ENCODE results near the gene NME7. TPM values are rescaled to one million over a fixed set of nuclear protein-coding genes. Genes with fewer than 3 reads are reported as not detected.

Gene NME7
- total and polyA plus RNA-seq, 2 experiments from 2014 or later = 39.1 to 48.5 TPM

DNA sequence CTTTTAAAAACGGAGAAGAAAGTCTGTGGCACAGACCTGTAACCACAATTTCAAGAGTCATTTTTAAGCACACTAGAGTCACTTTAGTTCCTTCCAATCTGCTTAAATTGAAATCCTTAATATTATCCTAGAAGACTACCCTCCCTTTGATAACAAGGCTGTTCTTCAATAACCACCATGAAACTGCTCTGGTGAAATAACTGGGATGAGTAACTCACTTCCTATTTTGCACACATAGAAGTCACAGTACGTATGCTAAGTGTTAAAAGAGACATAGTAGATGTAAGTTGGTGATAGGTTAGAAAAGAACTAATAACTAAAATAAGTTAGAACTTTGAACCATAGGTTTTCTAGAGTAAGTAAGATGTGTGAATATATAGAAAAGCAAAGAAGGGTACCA lies 107.8 kb downstream of the NME7 start:
- Histone ChIP-seq H3K4me3 (no peak overlapping the region), H2AFZ (no peak overlapping the region), H3K9me2 (ENCODE audit: insufficient read depth) (peaks cover 22% of the 10 kb centered on the region; the same call in 1 of the 2 replicates), H3K79me2 (replicated peaks; ENCODE audit: insufficient read depth) (no peaks in the 10 kb centered on the region), H3K36me3 (ENCODE audit: insufficient read depth) (0 out of 2 replicates have a peak, but pooled peaks cover 4% of the 10 kb centered on the region), H3K27me3 (ENCODE audit: insufficient read depth) (no peaks in the 10 kb centered on the region), H4K20me1 (replicated peaks; ENCODE audit: insufficient read depth) (no peaks in the 10 kb centered on the region), H3K4me2 (no peak overlapping the region), H3K4me1 (ENCODE audit: insufficient read depth) (no peaks in the 10 kb centered on the region), H3K27ac (ENCODE audit: low read depth) (no peak overlapping the region), H3F3A (replicated peaks; ENCODE audit: low read depth) (no peaks in the 10 kb centered on the region)
- DNase-seq (ENCODE audit: low spot score) = no peak
- Mint-ChIP-seq H3K4me3 (no peak overlapping the region), H3K27me3 (ENCODE audit: insufficient read depth, low read depth, poor library complexity) (no peaks in the 10 kb centered on the region), H3K27ac (no peak overlapping the region), H3K36me3 (ENCODE audit: low read depth) (peaks cover 19% of the 10 kb centered on the region), H3K4me1 (no peaks in the 10 kb centered on the region; the same call in 2 of the 3 replicates), H3K9me3 (peaks cover 19% of the 10 kb centered on the region)
- TF ChIP-seq POLR2AphosphoS5 (IDR thresholded peaks at IDR 0.05; ENCODE audit: low read depth) (no peak), NANOG (IDR thresholded peaks at IDR 0.05; ENCODE audit: borderline replicate concordance) (no peak), ZNF114 (CRISPR knock-in tag; IDR thresholded peaks at IDR 0.05) (no peak), ZNF331 (CRISPR knock-in tag; IDR thresholded peaks at IDR 0.05; ENCODE audit: low read depth) (no peak)
- TF ChIP-seq, protein P1, sequence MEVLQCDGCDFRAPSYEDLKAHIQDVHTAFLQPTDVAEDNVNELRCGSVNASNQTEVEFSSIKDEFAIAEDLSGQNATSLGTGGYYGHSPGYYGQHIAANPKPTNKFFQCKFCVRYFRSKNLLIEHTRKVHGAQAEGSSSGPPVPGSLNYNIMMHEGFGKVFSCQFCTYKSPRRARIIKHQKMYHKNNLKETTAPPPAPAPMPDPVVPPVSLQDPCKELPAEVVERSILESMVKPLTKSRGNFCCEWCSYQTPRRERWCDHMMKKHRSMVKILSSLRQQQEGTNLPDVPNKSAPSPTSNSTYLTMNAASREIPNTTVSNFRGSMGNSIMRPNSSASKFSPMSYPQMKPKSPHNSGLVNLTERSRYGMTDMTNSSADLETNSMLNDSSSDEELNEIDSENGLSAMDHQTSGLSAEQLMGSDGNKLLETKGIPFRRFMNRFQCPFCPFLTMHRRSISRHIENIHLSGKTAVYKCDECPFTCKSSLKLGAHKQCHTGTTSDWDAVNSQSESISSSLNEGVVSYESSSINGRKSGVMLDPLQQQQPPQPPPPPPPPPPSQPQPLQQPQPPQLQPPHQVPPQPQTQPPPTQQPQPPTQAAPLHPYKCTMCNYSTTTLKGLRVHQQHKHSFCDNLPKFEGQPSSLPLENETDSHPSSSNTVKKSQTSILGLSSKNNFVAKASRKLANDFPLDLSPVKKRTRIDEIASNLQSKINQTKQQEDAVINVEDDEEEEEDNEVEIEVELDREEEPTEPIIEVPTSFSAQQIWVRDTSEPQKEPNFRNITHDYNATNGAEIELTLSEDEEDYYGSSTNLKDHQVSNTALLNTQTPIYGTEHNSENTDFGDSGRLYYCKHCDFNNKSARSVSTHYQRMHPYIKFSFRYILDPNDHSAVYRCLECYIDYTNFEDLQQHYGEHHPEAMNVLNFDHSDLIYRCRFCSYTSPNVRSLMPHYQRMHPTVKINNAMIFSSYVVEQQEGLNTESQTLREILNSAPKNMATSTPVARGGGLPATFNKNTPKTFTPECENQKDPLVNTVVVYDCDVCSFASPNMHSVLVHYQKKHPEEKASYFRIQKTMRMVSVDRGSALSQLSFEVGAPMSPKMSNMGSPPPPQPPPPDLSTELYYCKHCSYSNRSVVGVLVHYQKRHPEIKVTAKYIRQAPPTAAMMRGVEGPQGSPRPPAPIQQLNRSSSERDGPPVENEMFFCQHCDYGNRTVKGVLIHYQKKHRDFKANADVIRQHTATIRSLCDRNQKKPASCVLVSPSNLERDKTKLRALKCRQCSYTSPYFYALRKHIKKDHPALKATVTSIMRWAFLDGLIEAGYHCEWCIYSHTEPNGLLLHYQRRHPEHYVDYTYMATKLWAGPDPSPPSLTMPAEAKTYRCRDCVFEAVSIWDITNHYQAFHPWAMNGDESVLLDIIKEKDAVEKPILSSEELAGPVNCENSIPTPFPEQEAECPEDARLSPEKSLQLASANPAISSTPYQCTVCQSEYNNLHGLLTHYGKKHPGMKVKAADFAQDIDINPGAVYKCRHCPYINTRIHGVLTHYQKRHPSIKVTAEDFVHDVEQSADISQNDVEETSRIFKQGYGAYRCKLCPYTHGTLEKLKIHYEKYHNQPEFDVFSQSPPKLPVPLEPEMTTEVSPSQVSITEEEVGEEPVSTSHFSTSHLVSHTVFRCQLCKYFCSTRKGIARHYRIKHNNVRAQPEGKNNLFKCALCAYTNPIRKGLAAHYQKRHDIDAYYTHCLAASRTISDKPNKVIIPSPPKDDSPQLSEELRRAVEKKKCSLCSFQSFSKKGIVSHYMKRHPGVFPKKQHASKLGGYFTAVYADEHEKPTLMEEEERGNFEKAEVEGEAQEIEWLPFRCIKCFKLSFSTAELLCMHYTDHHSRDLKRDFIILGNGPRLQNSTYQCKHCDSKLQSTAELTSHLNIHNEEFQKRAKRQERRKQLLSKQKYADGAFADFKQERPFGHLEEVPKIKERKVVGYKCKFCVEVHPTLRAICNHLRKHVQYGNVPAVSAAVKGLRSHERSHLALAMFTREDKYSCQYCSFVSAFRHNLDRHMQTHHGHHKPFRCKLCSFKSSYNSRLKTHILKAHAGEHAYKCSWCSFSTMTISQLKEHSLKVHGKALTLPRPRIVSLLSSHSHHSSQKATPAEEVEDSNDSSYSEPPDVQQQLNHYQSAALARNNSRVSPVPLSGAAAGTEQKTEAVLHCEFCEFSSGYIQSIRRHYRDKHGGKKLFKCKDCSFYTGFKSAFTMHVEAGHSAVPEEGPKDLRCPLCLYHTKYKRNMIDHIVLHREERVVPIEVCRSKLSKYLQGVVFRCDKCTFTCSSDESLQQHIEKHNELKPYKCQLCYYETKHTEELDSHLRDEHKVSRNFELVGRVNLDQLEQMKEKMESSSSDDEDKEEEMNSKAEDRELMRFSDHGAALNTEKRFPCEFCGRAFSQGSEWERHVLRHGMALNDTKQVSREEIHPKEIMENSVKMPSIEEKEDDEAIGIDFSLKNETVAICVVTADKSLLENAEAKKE (CRISPR knock-in tag; IDR thresholded peaks at IDR 0.05) = no peak
- TF ChIP-seq, protein P2, sequence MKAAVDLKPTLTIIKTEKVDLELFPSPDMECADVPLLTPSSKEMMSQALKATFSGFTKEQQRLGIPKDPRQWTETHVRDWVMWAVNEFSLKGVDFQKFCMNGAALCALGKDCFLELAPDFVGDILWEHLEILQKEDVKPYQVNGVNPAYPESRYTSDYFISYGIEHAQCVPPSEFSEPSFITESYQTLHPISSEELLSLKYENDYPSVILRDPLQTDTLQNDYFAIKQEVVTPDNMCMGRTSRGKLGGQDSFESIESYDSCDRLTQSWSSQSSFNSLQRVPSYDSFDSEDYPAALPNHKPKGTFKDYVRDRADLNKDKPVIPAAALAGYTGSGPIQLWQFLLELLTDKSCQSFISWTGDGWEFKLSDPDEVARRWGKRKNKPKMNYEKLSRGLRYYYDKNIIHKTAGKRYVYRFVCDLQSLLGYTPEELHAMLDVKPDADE (IDR thresholded peaks at IDR 0.05) = no peak
- no peak for ATAC-seq
